Jurkat, Clone E6-1 (cell line): ENCODE results near the gene MOCS2.
A peak's percentile ranks its signal among the peaks of the same experiment; 100 is the strongest.

Experiments used
- DNase-seq: peaks from one replicate; pipeline ENCODE4 v3.0.0-alpha.2; 2011; ENCODE audit warnings: low read depth, low spot score
- H3K4me3 ChIP-seq: 2 replicates; pipeline ENCODE4 v1.5.1; 2011; ENCODE audit warnings: mild to moderate bottlenecking, low read length, control low read depth, moderate library complexity

The MOCS2 gene

DNA sequence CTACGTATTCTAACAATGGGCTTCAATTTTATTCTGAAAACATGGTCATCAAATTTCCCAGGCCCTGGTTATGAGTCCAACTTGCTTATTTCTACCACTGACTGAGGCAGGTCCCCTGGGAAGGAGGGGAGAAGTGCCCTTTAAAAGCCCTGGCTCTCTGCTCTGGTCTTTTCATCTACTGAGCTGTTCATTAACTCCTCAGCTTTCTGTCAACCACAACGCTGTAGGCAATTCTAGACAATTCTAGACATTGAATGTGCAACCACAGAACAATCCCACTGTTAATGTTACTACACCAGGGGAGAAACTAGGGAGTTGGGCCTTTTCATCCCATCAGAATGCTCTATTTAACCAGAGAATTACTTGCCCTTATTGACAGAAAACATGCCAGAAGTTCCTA lies 10.0 kb downstream of the MOCS2 start:
- DNase-seq: no peak
- H3K4me3 ChIP-seq: no peak overlapping the region

DNA sequence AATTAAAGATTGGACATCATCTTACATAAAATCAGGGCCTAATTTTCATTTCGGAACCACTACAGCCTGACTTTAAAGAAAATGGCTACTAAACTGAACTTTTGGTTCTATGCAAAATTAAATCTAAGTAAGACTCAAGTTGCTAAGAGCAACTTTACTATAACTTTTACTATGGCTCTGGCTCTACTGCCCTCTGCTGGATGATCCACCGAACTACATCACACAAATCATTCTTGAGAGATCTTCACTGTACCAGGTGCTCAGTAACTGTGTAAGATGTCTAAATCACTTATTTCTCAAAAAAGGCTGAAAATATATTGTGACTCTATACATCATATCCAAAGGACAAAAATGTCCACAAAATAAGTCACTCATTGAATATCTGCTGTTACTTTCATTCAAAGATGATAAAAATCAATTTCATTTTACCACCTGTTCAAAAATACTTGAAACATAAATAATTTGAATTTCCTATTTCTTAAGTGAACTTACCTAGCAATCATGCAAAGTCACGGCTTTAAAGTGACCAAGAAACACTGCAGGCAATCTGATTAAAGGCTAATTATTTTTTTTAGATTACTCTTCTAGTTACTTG lies 13.5 kb downstream of the MOCS2 start:
- peak; percentile 68 for DNase-seq
- no peak overlapping the region for H3K4me3 ChIP-seq

DNA sequence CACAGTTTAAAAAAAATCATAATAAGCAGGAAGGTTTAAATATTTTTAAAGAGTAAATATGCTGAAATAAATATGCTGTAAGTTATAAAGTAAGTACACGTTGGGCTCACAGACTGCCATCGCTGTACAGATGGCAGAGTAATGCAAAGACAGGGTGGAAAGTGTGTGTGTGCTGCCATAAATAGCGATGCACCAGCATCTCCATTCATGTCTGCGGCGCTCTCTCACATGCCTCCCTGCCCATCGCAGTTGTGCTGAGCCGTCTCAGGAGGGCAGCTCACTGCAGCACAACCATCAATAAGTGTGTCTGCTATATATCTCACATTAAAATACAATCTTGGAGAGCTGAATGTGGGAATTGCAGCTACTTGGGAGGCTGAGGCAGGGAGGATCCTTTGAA lies 14.3 kb downstream of the MOCS2 start:
- DNase-seq: no peak

DNA sequence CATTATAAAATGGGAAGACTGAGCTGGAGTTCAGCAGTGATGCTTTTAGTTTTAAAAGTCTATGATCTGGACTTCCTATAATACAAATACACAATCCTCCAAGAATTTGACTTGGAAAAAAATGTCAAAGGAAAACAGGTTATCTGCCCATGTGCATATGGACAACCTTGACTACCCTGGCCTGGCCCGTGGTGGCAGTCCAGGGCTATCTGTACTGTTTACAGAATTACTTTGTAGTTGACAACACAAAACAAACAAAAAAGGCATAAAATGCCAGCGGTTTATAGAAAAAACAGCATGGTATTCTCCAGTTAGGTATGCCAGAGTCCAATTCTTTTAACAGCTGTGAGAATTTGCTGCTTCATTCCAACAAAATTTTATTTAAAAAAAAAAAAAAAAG lies 17.3 kb downstream of the MOCS2 start:
- DNase-seq: no peak
- no peak overlapping the region for H3K4me3 ChIP-seq

More for the DNA sequence above, 14.3 kb downstream of the MOCS2 start:
- H3K4me3 ChIP-seq: no peak overlapping the region

DNA sequence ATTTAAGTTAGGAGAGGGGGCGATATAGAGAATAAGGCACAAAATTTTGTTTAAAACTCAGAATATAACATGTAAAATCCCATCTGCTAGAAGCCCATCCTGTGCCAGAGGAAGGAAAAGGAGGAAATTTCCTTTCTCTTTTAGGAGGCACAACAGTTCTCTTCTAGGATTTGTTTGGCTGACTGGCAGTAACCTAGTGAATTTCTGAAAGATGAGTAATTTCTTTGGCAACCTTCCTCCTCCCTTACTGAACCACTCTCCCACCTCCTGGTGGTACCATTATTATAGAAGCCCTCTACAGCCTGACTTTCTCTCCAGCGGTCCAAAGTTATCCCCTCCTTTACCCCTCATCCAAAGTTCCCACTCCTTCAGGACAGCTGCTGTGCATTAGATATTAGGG lies 18.3 kb downstream of the MOCS2 start:
- H3K4me3 ChIP-seq: no peak overlapping the region
- no peak for DNase-seq

DNA sequence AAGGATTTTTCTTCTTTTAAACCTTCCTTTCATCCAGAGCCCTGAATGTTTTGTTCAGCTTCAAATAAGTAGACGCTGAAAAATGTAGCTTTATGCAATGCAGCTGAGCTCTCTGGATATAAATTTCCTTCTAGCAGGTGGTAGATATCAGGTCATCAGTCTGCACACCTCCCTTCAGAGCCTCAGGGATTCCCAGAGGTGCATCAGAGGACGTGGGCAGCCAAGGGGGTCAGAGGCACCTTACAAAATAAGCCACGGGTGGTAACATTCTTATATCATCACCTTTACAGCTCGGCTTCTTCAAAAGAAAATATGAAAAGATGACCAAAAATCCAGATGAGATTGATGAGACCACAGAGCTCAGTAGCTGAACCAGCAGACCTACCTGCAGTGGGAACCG lies 19.3 kb downstream of the MOCS2 start:
- no peak for DNase-seq
- no peak overlapping the region for H3K4me3 ChIP-seq

DNA sequence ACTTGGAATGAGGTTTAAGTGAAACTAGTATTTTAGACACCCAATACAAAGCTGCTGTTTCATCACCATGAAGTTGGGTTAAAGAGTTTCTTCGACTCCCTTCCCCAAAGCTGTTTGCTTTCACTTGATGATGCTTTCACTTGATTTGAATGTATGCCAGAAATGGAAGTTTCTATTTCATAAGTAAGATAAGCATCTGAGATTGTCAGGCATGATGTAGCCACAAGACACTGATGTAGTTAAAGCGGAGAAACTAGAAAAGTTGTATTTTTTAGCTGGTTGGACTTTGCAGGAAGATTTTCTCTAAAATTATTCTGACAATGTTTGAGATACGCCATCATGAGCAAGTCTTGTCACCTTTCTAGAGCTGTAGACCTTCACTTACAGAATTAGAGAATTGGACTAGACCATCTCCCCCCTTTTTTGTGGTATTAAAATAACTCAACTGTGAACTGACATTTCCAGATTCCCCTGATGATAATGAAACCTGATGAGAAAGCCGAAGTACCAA lies 20.0 kb downstream of the MOCS2 start:
- DNase-seq: peak; percentile 47
- no peak overlapping the region for H3K4me3 ChIP-seq

DNA sequence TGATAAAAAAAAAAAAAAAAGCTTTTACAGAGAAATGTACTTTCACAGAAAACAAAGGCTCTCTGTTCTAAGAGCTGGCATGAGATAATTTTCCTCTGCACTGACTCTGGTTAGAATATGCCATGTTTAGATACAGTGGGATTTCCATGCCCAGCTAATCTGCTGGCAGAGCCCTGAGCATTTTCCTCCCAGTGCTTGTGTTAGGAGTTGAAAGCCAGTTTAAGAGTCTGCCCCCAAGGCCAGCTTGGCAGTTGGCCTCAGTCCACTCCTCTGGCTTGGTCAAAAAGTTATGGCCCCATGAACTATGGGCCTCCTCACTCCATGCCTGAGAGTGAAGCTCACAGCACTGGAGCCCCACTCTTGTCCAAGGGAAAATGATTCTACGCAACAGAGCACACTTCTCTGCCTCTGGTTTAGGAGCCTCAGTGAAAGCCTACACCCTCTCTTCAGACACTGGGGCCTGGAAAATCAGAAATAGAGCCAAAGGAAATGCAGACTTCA lies 21.9 kb downstream of the MOCS2 start:
- H3K4me3 ChIP-seq: no peak overlapping the region
- DNase-seq: no peak

DNA sequence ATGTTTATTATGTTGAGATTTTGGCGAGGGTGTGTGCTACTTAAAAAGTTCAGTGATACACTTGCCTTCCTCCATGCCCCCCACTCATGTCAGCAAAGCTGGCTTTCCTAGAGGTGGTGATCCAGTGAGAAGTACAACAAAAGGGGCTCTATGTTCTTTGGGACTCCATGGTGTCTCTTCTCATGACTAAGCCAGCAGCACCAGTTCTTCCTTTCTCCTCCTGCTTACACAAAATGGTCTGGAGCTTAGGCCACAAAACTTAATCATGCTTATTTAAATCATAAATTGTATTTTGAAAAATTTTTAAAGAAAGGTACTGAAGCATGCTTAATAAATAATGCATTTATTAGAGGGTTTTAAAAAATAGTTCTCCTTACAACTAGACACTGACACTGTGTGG lies 22.4 kb downstream of the MOCS2 start:
- H3K4me3 ChIP-seq: no peak overlapping the region
- no peak for DNase-seq

DNA sequence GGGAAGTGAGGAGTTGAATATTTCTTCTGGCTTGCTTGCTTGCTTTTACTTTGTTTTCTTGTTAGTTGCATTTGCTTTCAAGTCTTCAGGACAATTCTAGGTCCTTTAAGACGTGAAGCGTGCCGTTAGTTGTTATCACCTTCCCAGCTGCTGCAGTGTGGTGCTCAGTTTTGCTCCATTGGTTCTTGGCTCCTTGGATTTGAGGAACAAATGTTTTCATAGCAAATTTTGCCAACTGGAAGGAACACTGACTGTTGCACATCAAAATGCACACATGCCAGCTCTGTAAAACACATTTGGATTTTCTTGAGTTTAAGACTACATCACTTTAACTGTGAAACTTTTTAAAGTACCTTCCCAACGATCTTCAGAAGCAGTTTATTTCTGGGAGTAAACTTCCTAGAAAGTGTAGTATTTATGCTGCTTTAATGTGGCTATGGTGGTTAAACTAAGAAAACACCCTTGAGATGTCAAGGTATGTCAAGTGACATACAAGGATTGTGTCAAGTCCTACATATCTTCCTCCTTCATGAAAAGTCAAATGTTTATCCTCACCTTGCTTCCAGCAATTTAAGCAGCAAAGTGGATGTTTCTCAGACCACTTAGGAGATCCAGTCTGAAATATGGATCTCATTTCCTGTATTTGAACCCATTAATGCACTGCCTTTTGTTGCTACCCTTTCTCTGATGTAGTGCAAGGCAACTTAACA lies 24.9 kb downstream of the MOCS2 start:
- no peak overlapping the region for H3K4me3 ChIP-seq
- DNase-seq: no peak

DNA sequence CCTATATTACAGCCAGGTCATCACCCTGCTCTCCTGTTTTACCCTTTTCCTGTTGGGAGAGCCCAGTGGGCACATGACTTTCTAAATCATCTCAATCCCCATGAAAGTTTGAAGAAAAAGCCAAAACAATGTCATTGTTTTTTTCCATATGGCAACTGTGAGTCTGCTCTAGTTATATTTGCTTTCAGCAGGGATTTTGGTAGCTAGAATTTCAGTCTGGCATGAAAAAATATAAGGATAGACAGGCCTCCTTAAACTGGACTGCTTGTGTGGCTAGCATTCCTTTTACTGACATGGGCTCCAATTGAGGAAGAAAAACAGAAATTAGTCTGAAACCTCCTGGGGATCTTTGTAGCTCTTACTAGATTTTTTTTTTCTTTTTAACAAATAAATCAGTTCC lies 25.6 kb downstream of the MOCS2 start:
- no peak overlapping the region for H3K4me3 ChIP-seq
- DNase-seq: no peak

DNA sequence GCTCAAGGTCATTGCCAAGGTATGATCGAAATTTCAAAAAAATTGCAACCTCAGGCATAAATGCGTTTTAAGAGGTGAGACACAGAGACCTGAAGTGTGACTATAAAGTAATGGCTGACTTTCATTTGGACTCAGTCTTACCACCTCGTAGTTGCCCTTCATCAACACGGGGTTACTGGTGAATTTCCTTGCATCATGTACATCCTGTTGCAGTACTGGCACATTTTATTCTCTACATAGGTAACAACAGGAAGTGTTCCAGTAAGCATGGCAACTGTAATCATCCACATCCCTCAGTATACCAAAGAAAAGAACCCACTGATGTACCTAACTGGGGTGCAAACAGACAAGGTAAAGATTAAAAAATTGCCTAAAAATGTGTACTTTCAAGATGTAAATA lies 29.3 kb downstream of the MOCS2 start:
- no peak overlapping the region for H3K4me3 ChIP-seq
- DNase-seq: no peak

DNA sequence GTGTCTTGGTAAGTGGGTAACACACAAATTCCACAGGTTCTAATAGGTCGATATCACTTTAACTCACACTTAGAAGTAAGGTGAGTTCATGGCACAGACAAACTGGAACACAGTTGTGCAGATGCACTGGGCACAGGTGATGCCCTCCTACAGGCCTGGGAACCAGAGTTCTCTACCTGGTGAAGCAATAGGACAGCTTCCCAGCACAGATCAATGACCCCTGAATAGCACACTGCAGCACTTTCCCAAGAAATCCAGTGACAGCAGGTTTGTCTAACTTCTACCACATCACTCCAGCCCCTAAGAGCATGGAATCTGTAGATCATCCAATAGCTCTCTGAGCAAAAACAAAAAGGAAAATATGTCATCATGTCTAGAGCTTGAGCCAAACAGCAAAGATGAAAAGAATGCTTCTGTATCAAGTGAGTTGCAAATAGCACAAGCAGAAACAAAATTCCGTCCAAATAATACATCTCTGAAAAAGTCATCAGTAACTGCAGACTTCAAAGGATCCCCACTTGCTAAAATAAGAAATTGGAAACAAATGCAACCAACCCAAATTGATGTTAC lies 33.5 kb downstream of the MOCS2 start:
- no peak overlapping the region for H3K4me3 ChIP-seq
- no peak for DNase-seq

DNA sequence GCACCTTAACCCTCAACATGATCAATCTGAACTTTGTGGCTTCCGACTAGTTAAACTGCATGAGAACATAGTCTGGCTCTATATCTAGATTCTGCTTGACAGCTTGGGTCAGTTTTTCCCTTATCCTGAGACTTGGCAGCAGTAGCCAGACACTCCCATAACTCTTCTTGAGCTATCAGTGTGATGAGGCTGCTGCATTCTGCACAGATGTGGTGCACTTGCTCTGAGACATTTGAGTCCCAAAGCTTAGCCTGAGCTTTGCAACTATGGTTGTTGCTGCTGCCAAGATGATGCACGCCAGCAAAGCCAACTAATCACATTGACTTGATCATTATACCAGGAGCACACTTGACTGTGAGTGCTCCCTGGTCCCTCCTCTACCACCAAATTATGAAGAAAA lies 36.2 kb downstream of the MOCS2 start:
- no peak for DNase-seq
- H3K4me3 ChIP-seq: no peak overlapping the region

DNA sequence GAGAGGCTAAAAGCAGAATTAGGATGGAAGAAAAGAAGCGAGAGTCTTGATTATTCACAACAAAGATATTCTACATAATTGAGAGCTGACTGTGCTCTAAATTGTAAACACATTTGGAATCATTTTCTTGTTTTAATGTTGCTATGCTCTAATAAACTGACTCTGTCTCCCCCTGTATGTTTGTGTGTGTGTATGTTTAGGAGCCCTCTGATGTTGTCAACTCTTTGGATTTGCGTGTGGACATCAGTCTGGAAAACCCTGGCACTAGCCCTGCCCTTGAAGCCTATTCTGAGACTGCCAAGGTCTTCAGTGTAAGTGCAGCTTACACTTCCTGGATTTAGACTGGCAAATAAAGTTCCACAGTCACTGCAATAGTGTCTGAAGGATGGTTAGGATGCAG lies 37.8 kb downstream of the MOCS2 start:
- H3K4me3 ChIP-seq: no peak overlapping the region
- DNase-seq: no peak

DNA sequence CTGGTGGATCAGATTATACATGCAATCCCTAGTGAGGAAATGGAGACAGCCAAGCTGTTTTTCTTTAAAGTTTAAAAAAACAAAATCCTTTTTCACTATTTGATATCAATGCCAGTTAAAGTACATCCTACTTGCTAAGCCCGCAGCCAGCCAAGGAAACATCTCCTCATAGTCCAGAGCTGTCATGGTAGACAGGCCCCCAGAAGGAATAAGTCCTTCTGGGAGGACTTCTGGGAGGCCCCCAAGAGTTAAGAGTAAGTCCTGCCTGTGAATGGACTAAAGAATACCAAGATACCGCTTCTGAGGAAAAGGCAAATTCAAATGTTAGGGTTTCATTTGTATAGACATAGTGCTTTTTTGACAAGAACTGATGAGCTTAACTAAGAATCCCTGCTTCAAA lies 38.3 kb downstream of the MOCS2 start:
- H3K4me3 ChIP-seq: no peak overlapping the region
- DNase-seq: no peak

DNA sequence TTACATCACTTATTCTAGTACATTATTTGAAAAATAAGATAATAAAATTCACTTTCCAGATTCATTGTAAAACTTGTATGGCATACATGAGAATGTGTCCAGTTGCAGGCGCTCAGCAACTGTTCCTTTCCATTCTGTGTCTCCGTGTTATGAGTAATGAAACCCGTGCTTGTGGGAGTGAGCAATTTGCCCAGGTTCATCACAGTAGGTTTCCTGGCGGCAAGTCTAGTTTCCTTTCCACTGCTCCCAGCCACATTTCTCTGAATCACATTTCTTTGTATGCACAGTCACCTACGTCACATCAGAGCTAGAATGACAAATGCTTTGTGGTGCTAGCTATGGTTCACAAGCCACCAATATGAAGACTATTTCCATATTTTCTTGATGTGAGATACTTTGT lies 39.9 kb downstream of the MOCS2 start:
- H3K4me3 ChIP-seq: no peak overlapping the region
- no peak for DNase-seq

DNA sequence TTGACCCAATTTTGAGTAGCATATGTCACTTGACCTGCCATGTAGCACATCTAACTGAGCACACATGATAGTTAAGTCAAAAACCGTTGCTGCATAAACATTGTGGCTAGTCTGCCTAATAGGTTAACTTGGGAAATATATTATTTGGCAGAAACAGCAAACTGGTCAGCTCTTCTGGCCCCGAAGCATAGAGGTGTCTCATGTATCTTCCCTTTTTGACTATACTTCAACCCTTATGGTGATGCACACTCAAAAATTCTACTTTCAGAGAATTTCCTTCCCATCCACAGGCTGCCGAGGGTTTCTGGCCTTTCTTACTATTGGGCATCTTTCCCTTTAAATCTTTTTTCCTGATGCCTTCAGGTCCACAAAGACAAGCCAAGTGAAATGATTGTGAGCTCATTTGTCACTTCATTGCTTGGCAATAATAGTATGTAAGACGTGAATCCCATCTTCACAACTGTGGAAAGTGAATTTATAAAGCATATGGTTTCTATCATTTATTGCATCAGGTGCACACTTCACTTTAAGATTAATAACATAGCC lies 41.2 kb downstream of the MOCS2 start:
- DNase-seq: no peak
- no peak overlapping the region for H3K4me3 ChIP-seq

DNA sequence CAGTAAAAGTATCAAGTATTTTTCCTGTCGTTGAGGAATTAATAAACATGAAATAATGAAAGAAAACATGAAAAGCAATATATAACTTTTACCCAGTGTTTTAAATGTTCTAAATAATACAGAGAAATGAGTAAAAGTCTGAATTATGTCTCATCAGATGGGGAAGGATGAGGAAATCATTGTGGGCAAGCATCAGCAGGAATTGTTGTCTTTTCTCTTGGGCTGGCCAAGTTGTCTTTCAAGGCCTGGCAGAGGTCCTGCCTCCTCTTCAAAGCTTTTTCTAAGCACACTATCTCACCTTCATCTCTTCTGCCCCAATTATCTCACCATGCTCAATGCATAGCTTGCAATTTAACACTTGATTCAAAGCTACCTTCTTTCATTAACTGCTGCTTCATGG lies 41.9 kb downstream of the MOCS2 start:
- DNase-seq: no peak
- H3K4me3 ChIP-seq: no peak overlapping the region

DNA sequence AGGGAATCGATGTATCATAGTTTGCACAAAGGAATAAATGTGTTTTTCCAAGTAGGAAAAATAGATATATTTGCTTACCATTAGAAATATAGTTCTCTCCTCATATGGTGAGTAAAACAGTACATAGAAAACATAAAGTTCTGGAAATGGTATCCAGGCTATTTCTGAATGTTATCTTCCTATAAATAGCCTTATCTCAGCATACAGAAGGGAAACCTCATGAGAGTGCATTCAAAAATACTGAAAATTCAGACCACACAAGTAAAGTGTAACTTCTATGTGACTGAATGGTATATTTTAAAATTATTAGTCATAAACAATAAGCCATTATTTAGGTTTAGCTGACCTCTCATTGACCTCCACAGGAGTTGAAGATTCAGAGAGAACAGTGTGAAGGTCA lies 43.5 kb downstream of the MOCS2 start:
- H3K4me3 ChIP-seq: no peak overlapping the region
- DNase-seq: no peak
